Middle frontal gyrus (tissue), 1 donor: Measurements from ENCODE around the gene SOD1.
"Not testable (repeated sequence)": the region's sequence is repeated elsewhere in the genome, so short reads cannot be mapped to it uniquely, and the experiment has no call there.

ENCODE experiments used
- DNase-seq: peaks from one replicate; pipeline ENCODE4 v3.0.0-alpha.2; 2015; ENCODE audit warnings: low spot score; ENCODE audit errors: extremely low spot score

Gene SOD1

DNA sequence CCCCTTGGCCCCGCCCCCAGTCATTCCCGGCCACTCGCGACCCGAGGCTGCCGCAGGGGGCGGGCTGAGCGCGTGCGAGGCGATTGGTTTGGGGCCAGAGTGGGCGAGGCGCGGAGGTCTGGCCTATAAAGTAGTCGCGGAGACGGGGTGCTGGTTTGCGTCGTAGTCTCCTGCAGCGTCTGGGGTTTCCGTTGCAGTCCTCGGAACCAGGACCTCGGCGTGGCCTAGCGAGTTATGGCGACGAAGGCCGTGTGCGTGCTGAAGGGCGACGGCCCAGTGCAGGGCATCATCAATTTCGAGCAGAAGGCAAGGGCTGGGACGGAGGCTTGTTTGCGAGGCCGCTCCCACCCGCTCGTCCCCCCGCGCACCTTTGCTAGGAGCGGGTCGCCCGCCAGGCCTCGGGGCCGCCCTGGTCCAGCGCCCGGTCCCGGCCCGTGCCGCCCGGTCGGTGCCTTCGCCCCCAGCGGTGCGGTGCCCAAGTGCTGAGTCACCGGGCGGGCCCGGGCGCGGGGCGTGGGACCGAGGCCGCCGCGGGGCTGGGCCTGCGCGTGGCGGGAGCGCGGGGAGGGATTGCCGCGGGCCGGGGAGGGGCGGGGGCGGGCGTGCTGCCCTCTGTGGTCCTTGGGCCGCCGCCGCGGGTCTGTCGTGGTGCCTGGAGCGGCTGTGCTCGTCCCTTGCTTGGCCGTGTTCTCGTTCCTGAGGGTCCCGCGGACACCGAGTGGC lies at the start of gene SOD1:
SOD1 (plus strand) TSS at position 158 of the 723 bp plus-strand sequence; CDS start at position 235, 77 bp downstream.
- peak; percentile 94 for DNase-seq

DNA sequence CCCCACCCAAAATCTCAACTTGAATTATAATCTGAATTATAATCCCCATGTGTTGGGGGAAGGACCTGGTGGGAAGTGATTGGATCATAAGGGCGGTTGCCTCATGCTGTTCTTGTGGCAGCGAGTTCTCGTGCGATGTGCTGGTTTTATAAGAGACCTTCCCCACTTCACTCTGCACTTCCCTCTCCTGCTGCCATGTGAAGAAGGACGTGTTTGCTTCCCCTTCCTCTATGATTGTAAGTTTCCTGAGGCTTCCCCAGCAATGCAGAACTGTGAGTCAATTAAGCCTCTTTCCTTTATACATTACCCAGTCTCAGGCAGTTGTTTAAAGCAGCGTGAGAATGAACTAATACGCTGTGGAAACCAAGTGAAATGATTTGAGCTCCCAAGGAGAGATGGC lies 48.0 kb upstream of the SOD1 start:
- DNase-seq, result no peak

DNA sequence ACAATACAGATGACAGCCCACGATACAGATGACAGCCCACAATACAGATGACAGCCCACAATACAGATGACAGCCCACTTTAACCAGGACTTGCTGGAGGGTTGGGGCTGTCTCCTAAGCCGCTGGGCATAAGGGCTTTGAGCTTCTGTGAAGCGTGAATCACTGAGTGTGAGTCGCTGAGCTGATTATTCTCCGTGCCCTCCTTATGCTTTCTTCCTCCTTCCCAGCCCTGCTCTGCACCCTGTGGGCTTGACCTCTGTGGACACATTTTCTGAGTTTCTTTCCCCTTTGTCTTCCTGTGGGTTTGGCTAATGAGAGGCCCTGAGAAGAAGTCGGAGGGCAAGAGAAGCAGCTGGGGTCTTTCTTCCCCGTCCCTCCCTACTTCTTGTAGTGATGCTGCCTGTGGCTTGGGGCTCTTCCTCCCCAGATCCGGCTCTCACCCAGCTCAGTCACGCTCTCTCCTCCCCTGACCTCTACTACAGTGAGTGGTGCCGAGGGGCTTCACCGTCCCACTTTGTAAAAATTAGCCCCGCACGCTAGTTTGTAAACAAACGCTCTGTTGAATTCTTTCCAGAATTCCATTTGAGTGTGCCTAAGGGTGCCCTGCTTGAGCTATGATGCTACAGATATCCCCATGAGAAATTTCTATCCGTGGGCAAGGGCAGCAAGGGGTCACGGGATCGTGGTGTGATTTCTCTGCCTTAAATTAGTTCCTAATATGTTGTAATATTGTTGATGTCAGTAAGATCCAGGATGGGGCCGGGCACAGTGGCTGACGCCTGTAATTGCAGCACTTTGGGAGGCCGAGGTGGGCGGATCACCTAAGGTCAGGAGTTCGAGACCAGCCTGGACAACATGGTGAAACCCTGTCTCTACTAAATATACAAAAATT lies 46.4 kb upstream of the SOD1 start:
- no peak for DNase-seq

DNA sequence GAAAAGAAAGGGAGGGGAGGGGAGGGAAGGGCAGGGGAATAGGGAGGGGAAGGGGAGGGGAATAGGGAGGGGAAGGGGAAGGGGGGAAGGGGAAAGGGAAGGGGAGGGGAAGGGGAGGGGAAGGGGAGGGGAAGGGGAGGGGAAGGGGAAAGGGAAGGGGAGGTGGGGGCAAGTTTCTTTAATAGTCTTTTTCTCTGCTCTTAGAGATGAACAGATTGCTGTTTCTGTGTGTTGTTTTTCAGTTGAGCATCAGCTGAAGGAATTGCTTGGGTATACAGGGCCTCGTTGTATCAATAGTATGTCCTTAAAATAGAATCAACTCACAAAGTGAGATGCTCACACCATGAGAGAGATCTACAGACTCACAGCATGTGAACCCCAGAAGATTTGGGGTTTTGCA lies 44.8 kb upstream of the SOD1 start:
- DNase-seq, result no peak

DNA sequence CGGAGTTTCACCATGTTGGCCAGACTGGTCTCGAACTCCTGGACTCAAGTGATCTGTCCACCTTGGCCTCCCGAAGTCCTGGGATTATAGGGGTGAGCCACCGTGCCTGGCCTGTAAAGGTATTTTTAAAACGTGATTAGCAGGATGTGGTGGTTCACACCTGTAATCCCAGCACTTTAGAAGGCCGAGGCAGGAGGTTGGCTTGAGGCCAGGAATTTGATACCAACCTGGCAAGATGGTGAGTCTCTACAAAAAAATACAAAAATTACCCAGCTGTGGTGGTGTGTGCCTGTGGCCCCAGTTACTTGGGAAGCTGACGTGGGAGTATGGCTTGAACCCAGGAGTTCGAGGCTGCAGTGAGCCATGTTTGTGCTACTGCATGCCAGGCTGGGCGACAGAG lies 43.3 kb upstream of the SOD1 start:
- DNase-seq, result no peak

DNA sequence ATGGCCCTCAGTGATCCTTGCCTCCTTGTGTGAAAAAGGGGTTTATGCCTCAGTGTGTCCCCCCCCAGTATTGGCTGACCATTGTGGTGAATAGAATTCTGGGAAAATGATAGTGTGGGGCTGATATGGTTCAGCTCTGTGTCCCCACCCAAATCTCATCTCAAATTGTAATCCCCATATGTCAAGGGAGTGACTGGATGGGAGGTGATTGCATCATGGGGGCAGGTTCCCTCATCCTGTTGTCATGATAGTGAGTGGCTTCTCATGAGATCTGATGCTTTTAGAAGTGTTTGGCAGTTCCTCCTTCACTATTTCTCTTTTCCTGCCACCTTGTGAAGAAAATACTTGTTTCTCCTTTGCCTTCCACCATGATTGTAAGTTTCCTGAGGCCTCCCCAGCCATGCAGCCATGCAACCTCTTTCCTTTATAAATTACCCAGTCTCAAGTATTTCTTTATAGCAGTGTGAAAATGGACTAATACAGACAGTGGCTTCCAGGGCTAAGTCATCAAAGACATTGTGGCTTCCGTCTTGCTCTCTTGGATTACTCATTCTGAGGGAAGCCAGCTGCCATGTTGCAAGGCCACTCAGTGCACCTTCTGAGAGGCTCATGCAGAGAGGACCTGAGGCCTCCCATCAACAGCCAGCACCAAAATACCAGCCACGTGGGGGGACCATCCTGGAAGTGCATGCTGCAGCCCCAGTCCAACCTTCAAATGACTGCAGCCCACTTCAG lies 40.6 kb upstream of the SOD1 start:
- no peak for DNase-seq

DNA sequence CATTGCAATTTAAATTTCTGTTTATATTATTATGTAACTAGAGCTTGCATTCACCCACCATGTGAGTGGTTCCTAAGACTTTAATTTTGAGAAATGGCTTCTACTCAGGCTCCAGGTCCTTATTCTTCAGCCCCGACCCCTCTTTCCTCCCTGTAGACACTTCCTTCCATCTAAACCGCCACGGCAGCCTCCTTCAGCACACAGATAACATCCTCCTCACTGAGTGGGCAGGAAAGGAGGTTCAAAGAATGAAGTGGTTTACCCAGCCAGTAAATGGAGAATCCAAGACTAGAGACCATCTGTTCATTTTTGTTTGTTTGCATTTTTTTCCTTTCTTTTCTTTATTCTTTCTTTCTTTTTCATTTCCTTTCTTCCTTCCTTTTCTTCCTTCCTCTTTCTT lies 37.1 kb upstream of the SOD1 start:
- DNase-seq, result no peak

DNA sequence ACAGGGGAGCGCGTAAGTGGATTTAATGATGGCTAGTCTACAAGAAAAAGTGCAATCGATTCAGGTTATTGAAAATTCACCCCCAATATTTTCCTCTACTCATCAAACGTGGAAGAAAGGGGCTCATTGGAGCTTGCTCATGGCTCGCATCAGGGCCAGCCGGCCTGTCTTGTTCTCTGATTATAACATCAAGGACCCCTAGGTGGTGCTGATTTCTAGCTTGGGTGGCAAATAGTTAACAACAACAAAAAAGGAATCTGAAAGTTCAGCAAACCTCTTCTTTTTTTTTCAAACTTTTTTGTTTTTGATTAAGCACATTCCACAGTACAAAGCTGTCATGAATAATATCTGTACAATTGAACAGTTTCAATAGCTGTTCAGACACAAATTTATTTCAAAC lies 35.8 kb upstream of the SOD1 start:
- no peak for DNase-seq

DNA sequence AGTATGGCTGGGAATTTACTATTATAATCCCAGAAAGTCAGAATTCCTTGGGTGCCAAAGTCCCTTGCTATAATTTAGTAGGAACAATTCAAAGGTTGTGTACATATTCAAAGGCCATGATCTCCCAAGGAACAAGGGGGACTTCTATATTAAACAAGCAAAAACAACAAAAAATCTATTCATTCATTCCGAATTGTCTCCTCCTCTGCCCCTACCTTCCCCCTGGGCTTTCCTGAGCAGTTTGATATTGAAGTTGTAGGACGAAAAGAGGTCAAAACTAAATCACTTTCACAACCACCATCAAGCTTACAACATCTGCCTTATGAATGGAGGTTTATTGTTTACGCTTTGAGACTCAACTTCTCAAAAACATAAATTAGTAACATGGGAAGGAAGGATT lies 35.3 kb upstream of the SOD1 start:
- no peak for DNase-seq

DNA sequence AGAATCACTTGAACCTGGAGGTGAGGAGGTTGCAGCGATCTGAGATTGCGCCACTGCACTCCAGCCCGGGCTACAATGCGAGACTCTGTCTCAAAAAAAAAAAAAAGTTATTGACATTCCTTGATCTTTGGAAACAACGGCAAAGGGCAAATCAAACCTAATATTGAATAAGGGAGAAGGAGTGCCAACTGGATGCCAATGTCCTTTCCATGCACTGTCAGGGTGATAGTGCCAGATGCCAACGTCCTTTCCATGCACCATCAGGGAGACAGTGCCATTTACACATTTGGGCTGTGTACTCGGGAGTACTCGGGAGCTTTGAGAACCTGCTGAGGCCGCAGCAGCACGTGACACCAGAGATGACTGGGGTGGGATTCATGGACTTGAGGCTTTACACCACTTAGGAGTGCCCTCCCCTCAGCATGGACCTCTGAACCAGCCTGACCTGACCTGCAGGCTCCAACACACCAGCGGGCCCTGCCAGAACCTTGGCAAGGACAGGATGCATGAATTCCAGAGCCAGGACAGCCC lies 34.5 kb upstream of the SOD1 start:
- DNase-seq, result no peak

DNA sequence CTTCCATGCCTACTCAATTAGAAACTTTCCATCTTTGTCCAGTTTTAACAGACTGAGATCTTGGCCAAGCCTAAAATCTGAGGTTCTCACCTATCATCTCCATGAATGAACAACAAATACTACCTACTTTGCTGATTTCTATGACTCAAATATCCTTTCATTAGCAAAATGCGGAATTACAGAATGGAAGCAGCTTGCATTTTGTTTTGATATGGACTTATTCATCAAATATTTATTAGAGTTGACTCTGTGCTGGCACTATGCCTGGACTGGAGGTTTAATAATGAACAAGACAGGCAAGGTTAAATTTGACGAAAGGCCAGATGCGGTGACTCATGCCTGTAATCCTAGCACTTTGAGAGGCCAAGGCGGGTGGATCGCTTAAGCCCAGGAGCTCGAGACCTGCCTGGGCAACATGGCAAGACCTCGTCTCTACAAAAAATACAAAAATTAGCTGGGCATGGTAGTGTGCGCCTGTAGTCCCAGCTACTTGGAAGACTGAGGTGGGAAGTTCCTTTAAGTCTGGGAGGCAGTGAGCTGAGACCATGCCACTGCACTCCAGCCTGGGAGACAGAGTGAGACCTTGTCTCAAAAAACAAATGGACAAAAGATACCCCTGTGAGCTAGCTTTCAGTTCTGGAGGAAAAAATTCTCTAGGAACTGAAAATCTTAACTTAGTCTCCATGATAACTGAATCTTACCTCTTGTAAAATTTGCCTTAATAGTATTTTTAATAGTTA lies 29.4 kb upstream of the SOD1 start:
- DNase-seq, result no peak

DNA sequence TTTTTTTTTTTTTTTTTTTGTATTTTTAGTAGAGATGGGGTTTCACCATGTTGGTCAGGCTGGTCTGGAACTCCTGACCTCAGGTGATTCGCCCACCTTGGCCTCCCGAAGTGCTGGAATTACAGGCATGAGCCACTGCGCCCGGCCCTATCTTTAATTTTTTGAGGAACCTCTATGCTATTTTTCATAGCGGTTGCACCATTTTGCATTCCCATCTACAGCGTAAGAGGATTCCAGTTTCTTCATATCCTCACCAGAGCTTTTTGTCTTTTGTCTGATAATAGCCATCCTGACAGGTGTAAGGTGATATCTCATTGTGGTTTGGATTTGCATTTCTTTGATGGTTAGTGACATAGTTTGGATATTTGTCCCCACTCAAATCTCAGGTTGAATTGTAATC lies 27.6 kb upstream of the SOD1 start:
- not testable (repeated sequence) for DNase-seq

DNA sequence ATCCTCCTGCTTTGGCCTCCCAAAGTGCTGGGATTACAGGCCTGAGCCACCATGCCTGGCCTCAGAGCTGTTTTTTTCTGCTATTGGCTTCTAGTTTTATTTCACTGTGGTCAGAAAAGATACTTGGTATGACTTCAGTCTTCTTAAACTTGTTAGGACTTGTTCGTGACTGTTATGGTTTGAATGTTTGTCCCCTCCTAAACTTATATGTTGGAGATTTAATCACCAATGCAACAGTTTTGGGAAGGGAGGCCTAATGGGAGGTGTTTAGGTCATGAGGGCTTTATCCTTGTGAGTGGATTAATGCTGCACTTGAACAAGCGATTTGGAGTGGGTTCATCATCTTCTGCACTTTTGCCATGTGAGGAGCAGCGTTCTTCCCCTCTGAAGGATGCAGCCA lies 24.5 kb upstream of the SOD1 start:
- no peak for DNase-seq

DNA sequence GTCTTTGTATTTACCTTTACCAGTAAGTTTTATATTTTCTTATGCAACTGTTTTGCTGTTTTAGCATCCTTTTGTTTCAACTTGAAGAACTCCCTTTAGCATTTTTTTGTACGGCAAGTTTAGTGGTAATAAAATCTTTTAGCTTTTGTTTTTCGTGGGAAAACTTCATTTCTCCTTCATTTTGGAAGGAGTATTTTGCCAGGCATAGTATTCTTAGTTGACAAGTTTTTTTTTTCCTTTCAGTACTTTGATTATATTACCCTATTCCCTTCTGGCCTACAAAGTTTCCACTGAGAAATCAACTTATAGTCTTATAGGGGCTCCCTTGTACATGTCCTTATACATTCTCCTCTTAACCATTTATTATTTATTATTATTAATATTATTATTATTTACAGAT lies 22.6 kb upstream of the SOD1 start:
- no peak for DNase-seq

DNA sequence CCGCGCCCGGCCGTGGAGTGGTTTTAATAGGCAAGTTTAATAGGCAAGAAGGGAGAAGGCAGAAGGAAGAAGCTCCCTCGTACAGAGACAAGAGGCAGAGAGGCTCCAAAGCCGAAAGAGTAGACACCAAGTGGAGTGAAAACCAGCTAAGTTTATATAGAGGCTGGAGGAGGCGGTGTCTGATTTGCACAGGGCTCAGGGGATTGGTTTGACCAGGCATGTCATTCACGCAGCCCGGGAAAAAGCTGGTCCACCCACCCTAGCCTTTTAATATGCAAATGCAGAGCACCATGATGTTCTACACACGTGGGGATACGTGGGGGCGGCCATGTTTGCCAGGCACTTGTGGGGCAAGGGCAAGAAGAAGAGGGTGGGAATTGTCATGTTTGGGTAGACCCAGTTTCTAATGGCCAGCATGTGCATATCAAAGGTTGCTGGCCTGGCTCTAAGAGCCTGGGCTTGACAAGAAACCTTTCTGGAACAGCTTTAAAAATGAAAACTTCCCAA lies 18.0 kb upstream of the SOD1 start:
- no peak for DNase-seq

DNA sequence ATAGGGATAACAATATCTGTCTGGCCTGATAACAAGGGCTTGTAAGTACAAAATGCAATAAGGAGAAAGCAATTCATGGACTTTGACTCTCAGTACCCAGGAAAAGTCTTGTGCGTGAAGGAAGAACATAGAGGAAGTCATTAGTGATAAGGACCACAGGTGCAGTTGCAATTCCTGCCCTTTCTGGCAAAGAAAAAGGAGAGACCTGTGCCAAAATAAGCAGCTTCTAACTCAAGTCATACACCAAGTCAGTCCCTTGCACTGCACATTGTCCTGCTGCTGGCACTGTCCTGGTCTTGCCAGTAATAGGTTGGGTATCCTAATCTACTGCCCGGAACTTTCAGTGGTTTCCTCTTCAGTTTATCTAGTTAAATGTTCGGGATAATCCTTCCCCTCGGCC lies 14.8 kb upstream of the SOD1 start:
- no peak for DNase-seq

DNA sequence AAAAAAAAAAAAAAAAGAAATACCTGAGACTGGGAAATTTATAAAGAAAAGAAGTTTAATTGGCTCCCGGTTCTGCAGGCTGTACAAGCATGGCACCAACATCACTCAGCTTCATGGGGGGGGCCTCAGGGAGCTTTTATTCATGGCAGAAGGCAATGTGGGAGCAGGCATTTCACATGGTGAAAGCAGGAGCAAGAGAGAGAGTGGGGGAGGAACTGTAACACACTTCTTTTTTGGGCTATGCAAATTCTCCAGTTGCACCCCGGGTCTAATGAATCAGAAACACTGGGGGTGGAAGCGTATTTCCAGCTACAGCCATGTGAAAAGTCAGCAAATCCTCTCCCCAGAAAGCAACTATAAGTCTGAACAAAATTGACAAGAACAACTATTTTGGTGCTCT lies 11.8 kb upstream of the SOD1 start:
- DNase-seq, result no peak

DNA sequence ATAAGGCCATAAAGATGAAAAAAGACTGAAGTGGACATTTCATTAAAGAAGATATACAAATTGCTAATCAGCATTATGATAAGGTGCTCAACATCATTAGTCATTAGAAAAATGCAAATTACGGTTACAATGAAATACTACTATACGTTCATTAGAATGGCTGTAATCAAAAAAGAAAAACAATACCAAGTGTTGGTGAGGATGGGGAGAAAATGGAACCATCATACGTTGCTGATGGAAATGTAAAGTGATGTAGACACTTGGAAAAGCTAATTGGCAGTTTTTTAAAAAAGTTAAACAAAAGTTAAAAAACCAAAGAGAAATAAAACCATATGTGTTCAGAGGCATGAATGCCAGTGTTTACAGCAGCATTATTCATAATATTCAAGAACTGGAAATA lies 8.6 kb upstream of the SOD1 start:
- no peak for DNase-seq

DNA sequence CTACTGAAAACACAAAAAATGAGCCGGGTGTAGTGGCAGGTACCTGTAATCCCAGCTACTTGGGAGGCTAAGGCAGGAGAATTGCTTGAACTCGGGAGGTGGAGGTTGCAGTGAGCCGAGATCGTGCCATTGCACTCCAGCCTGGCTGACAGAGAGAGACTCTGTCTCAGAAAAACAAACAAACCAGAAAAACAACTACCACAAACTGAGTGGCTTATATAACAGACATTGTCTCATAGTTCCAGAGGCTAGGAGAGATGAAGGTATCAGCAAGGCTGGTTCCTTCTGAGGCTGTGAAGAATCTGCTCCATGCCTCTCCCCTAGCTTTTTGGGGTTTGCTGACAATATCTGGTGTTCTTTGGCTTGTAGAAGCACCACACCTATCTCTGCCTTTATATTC lies 8.0 kb upstream of the SOD1 start:
- DNase-seq, result not testable (repeated sequence)

DNA sequence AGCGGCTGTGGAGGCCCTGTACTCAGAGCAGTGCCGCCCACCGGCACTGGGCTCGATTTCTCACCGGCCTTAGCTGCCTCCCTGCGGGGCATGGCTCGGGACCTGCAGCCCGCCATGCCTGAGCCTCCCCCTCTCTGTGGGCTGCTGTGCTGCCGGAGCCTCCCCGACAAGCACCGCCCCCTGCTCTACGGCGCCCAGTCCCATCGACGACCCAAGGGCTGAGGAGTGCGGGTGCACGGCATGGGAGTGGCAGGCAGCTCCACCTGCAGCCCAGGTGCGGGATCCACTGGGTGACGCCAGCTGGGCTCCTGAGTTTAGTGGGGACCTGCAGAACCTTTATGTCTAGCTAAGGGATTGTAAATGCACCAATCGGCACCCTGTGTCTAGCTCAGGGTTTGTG lies 5.2 kb upstream of the SOD1 start:
- DNase-seq, result no peak
